IPS-11a (cell line): ENCODE measurements around the gene PPM1L.

Experiments used
- H3K4me3 ChIP-seq: one replicate; pipeline ENCODE4 v1.5.1; 2013; ENCODE audit warnings: low read depth, low read length, control low read depth

Gene PPM1L

GRCh38 chr3:160758929-160759577, 3.0 kb downstream of the PPM1L start:
- no peak overlapping the region for H3K4me3 ChIP-seq

GRCh38 chr3:160763073-160763472, 7.0 kb downstream of the PPM1L start:
- H3K4me3 ChIP-seq = no peak overlapping the region

GRCh38 chr3:160765211-160765610, 9.2 kb downstream of the PPM1L start:
- H3K4me3 ChIP-seq = no peak overlapping the region

GRCh38 chr3:160768031-160768430, 12.0 kb downstream of the PPM1L start:
- H3K4me3 ChIP-seq = no peak overlapping the region

- H3K4me3 ChIP-seq = no peak overlapping the region
These were observed 12.9 kb downstream of the PPM1L start for GRCh38 chr3:160768918-160769317.

- no peak overlapping the region for H3K4me3 ChIP-seq
These were observed 15.9 kb downstream of the PPM1L start for GRCh38 chr3:160771811-160772459.

- no peak overlapping the region for H3K4me3 ChIP-seq
These were observed 17.7 kb downstream of the PPM1L start for GRCh38 chr3:160773722-160774121.

GRCh38 chr3:160774172-160774571, 18.1 kb downstream of the PPM1L start:
- no peak overlapping the region for H3K4me3 ChIP-seq

- H3K4me3 ChIP-seq = no peak overlapping the region
These were observed 22.4 kb downstream of the PPM1L start for GRCh38 chr3:160778480-160778879.

GRCh38 chr3:160779040-160779439, 23.0 kb downstream of the PPM1L start:
- H3K4me3 ChIP-seq = no peak overlapping the region

- no peak overlapping the region for H3K4me3 ChIP-seq
These were observed 24.2 kb downstream of the PPM1L start for GRCh38 chr3:160780245-160780644.

- no peak overlapping the region for H3K4me3 ChIP-seq
These were observed 25.4 kb downstream of the PPM1L start for GRCh38 chr3:160781402-160781801.

GRCh38 chr3:160781863-160782262, 25.8 kb downstream of the PPM1L start:
- H3K4me3 ChIP-seq = no peak overlapping the region

- no peak overlapping the region for H3K4me3 ChIP-seq
These were observed 28.8 kb downstream of the PPM1L start for GRCh38 chr3:160784853-160785252.

GRCh38 chr3:160790726-160791125, 34.7 kb downstream of the PPM1L start:
- H3K4me3 ChIP-seq = no peak overlapping the region

GRCh38 chr3:160792540-160792939, 36.5 kb downstream of the PPM1L start:
- H3K4me3 ChIP-seq = no peak overlapping the region

GRCh38 chr3:160793722-160794252, 37.8 kb downstream of the PPM1L start:
- H3K4me3 ChIP-seq = no peak overlapping the region

- no peak overlapping the region for H3K4me3 ChIP-seq
These were observed 40.2 kb downstream of the PPM1L start for GRCh38 chr3:160796089-160796812.

- H3K4me3 ChIP-seq = no peak overlapping the region
These were observed 40.8 kb downstream of the PPM1L start for GRCh38 chr3:160796813-160797164.

- H3K4me3 ChIP-seq = no peak overlapping the region
These were observed 41.3 kb downstream of the PPM1L start for GRCh38 chr3:160797356-160797755.

GRCh38 chr3:160801386-160802118, 45.5 kb downstream of the PPM1L start:
- H3K4me3 ChIP-seq = no peak overlapping the region
